ENCODE results near the gene FRMD1.

FRMD1 gene

GRCh38 chr6:168072261-168072660, 6.8 kb downstream of the FRMD1 start:
- no peaks in the 10 kb centered on the region for H3K36me3 ChIP-seq (ENCODE audit: control insufficient read depth, low read length)
- peaks cover 18% of the 10 kb centered on the region; the same call in 1 of the 2 replicates for H3K9me3 ChIP-seq (ENCODE audit: control insufficient read depth, insufficient read depth, low read length)
- no peaks in the 10 kb centered on the region for H3F3A ChIP-seq (ENCODE audit: control insufficient read depth, insufficient read depth)
- no peaks in the 10 kb centered on the region for H3K4me1 ChIP-seq (ENCODE audit: control insufficient read depth, low read length)
- TF ChIP-seq EZH2phosphoT487 (IDR thresholded peaks at IDR 0.05; ENCODE audit: borderline replicate concordance, low read length) (no peak), CTCF (IDR thresholded peaks at IDR 0.05; ENCODE audit: low read depth, low read length, poor library complexity, severe bottlenecking) (no peak)
- no peak overlapping the region for H3K4me3 ChIP-seq (ENCODE audit: low read length)
- no peaks in the 10 kb centered on the region for H3K27me3 ChIP-seq (ENCODE audit: control insufficient read depth, low read length)
- no peak overlapping the region for H3K27ac ChIP-seq (ENCODE audit: low read depth, low read length)
- H4K20me1 ChIP-seq (ENCODE audit: control insufficient read depth, insufficient read depth, low read depth, low read length), result no peaks in the 10 kb centered on the region
- H3K9me2 ChIP-seq (replicated peaks; ENCODE audit: control insufficient read depth, low read length), result no peaks in the 10 kb centered on the region
- H3K4me2 ChIP-seq (ENCODE audit: low read length), result no peak overlapping the region
- H3K79me2 ChIP-seq (ENCODE audit: control insufficient read depth, low read length), result no peaks in the 10 kb centered on the region

- no peak overlapping the region for H3K4me2 ChIP-seq (ENCODE audit: low read length)
- H3K4me3 ChIP-seq (ENCODE audit: low read length), result no peak overlapping the region
- no peaks in the 10 kb centered on the region for H3K4me1 ChIP-seq (ENCODE audit: control insufficient read depth, low read length)
- H3K79me2 ChIP-seq (ENCODE audit: control insufficient read depth, low read length), result no peaks in the 10 kb centered on the region
- no peaks in the 10 kb centered on the region for H3F3A ChIP-seq (ENCODE audit: control insufficient read depth, insufficient read depth)
- H3K27ac ChIP-seq (ENCODE audit: low read depth, low read length), result no peak overlapping the region
- no peaks in the 10 kb centered on the region for H3K9me2 ChIP-seq (replicated peaks; ENCODE audit: control insufficient read depth, low read length)
- no peaks in the 10 kb centered on the region for H4K20me1 ChIP-seq (ENCODE audit: control insufficient read depth, insufficient read depth, low read depth, low read length)
- TF ChIP-seq EZH2phosphoT487 (IDR thresholded peaks at IDR 0.05; ENCODE audit: borderline replicate concordance, low read length), result no peak
- TF ChIP-seq CTCF (IDR thresholded peaks at IDR 0.05; ENCODE audit: low read depth, low read length, poor library complexity, severe bottlenecking), result no peak
- no peaks in the 10 kb centered on the region for H3K36me3 ChIP-seq (ENCODE audit: control insufficient read depth, low read length)
- H3K27me3 ChIP-seq (ENCODE audit: control insufficient read depth, low read length), result no peaks in the 10 kb centered on the region
- peaks cover 18% of the 10 kb centered on the region; the same call in 1 of the 2 replicates for H3K9me3 ChIP-seq (ENCODE audit: control insufficient read depth, insufficient read depth, low read length)
Observed at GRCh38 chr6:168071620-168072019, 7.4 kb downstream of the FRMD1 start.

GRCh38 chr6:168070804-168071203, 8.2 kb downstream of the FRMD1 start:
- Histone ChIP-seq H3K27me3 (ENCODE audit: control insufficient read depth, low read length) (no peaks in the 10 kb centered on the region), H3K4me1 (ENCODE audit: control insufficient read depth, low read length) (no peaks in the 10 kb centered on the region), H3F3A (ENCODE audit: control insufficient read depth, insufficient read depth) (no peaks in the 10 kb centered on the region), H3K27ac (ENCODE audit: low read depth, low read length) (no peak overlapping the region), H3K79me2 (ENCODE audit: control insufficient read depth, low read length) (no peaks in the 10 kb centered on the region), H3K36me3 (ENCODE audit: control insufficient read depth, low read length) (no peaks in the 10 kb centered on the region), H4K20me1 (ENCODE audit: control insufficient read depth, insufficient read depth, low read depth, low read length) (no peaks in the 10 kb centered on the region), H3K9me3 (ENCODE audit: control insufficient read depth, insufficient read depth, low read length) (peaks cover 18% of the 10 kb centered on the region; the same call in 1 of the 2 replicates), H3K9me2 (replicated peaks; ENCODE audit: control insufficient read depth, low read length) (no peaks in the 10 kb centered on the region), H3K4me2 (ENCODE audit: low read length) (no peak overlapping the region), H3K4me3 (ENCODE audit: low read length) (no peak overlapping the region)
- TF ChIP-seq EZH2phosphoT487 (IDR thresholded peaks at IDR 0.05; ENCODE audit: borderline replicate concordance, low read length), result no peak
- TF ChIP-seq CTCF (IDR thresholded peaks at IDR 0.05; ENCODE audit: low read depth, low read length, poor library complexity, severe bottlenecking), result no peak

All from DOHH2 (cell line).